ENCODE data around the gene ZNF304. TPM values are rescaled to one million over a fixed set of nuclear protein-coding genes. Genes with fewer than 3 reads are reported as not detected.

ZNF304 gene
- total and polyA plus RNA-seq, 2 of the 13 experiments (the other 11 are each of a cell fraction or from before 2014, with no cell fraction given): 3.4 to 8.0 TPM

GRCh38 chr19:57362997-57363687 lies 12.1 kb downstream of the ZNF304 start, which contains the start of the genes TRAPPC2B and ZNF547 (continued):
- TF ChIP-seq, protein P1, sequence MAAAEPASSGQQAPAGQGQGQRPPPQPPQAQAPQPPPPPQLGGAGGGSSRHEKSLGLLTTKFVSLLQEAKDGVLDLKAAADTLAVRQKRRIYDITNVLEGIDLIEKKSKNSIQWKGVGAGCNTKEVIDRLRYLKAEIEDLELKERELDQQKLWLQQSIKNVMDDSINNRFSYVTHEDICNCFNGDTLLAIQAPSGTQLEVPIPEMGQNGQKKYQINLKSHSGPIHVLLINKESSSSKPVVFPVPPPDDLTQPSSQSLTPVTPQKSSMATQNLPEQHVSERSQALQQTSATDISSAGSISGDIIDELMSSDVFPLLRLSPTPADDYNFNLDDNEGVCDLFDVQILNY (CRISPR knock-in tag; conservative IDR thresholded peaks at IDR 0.05): no peak
- TF ChIP-seq SRY (CRISPR knock-in tag; IDR thresholded peaks at IDR 0.05) (no peak), ZBTB39 (CRISPR knock-in tag; IDR thresholded peaks at IDR 0.05) (no peak), ZNF839 (CRISPR knock-in tag; IDR thresholded peaks at IDR 0.05; ENCODE audit: borderline replicate concordance) (no peak), HNF4A (CRISPR knock-in tag; IDR thresholded peaks at IDR 0.05) (no peak), TSC22D2 (CRISPR knock-in tag; IDR thresholded peaks at IDR 0.05; ENCODE audit: borderline replicate concordance) (no peak), ZNF143 (CRISPR knock-in tag; IDR thresholded peaks at IDR 0.05) (peak; percentile 98), ZNF772 (CRISPR knock-in tag; IDR thresholded peaks at IDR 0.05) (peak; percentile 80), MAFG (CRISPR knock-in tag; IDR thresholded peaks at IDR 0.05) (no peak), SUZ12 (IDR thresholded peaks at IDR 0.05; ENCODE audit: low read depth, low read length) (peak; percentile 50), ZNF629 (CRISPR knock-in tag; conservative IDR thresholded peaks at IDR 0.05) (no peak), SRSF4 (IDR thresholded peaks at IDR 0.05; ENCODE audit: low read depth, low read length, poor library complexity, severe bottlenecking) (no peak), ZNF850 (CRISPR knock-in tag; conservative IDR thresholded peaks at IDR 0.05) (no peak), TCF7L2 (IDR thresholded peaks at IDR 0.05; ENCODE audit: low read depth, low read length) (no peak), ZNF777 (CRISPR knock-in tag; IDR thresholded peaks at IDR 0.05) (peak; percentile 41; the same call in 1 of the 2 replicates), ZNF280D (CRISPR knock-in tag; IDR thresholded peaks at IDR 0.05) (no peak), DMAP1 (CRISPR knock-in tag; IDR thresholded peaks at IDR 0.05) (peak; percentile 44; the same call in 1 of the 2 replicates), JUN (CRISPR knock-in tag; IDR thresholded peaks at IDR 0.05) (peak; percentile 12; the same call in 1 of the 2 replicates), AGO1 (IDR thresholded peaks at IDR 0.05; ENCODE audit: low read depth, low read length, poor library complexity, severe bottlenecking) (no peak), MEIS1 (CRISPR knock-in tag; IDR thresholded peaks at IDR 0.05; ENCODE audit: borderline replicate concordance) (0 out of 2 replicates have a peak, but pooled peaks have one; percentile 20)
- TF ChIP-seq, protein P2, sequence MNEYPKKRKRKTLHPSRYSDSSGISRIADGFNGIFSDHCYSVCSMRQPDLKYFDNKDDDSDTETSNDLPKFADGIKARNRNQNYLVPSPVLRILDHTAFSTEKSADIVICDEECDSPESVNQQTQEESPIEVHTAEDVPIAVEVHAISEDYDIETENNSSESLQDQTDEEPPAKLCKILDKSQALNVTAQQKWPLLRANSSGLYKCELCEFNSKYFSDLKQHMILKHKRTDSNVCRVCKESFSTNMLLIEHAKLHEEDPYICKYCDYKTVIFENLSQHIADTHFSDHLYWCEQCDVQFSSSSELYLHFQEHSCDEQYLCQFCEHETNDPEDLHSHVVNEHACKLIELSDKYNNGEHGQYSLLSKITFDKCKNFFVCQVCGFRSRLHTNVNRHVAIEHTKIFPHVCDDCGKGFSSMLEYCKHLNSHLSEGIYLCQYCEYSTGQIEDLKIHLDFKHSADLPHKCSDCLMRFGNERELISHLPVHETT (CRISPR knock-in tag; conservative IDR thresholded peaks at IDR 0.05): peak; percentile 71
- TF ChIP-seq, protein P3, sequence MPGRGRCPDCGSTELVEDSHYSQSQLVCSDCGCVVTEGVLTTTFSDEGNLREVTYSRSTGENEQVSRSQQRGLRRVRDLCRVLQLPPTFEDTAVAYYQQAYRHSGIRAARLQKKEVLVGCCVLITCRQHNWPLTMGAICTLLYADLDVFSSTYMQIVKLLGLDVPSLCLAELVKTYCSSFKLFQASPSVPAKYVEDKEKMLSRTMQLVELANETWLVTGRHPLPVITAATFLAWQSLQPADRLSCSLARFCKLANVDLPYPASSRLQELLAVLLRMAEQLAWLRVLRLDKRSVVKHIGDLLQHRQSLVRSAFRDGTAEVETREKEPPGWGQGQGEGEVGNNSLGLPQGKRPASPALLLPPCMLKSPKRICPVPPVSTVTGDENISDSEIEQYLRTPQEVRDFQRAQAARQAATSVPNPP (CRISPR knock-in tag; IDR thresholded peaks at IDR 0.05): no peak

Data from HepG2 (cell line).